SU-DHL-6 (cell line): ENCODE measurements around the gene PLA2G2C.

Experiments
- CTCF ChIP-seq: fragments of 200-600 bp; sonication (generic); IDR thresholded peaks from one replicate; pipeline ENCODE4 v1.5.1; 2017; ENCODE audit warnings: antibody characterized with exemption, mild to moderate bottlenecking, low read length, moderate library complexity; ENCODE audit not compliant: insufficient read depth, poor library complexity, severe bottlenecking
- EZH2phosphoT487 ChIP-seq: fragments of 200-600 bp; sonication (generic), shearing (Covaris generic); conservative IDR thresholded peaks from 2 replicates; pipeline ENCODE4 v1.6.1; 2018; ENCODE audit warnings: mild to moderate bottlenecking, antibody characterized with exemption, low read length, moderate library complexity, mixed read lengths

- TF ChIP-seq CTCF (no peak), EZH2phosphoT487 (no peak)
Measured at GRCh38 chr1:20185834-20186782, at the start of gene PLA2G2C, which contains the start of gene UBXN10.
